Cerebellar cortex (tissue), 1 donor: ENCODE data around the gene CXCL1.

Experiments used
- DNase-seq: peaks from one replicate; pipeline ENCODE4 v3.0.0-alpha.2; 2015; ENCODE audit warnings: low spot score

Gene CXCL1

DNA sequence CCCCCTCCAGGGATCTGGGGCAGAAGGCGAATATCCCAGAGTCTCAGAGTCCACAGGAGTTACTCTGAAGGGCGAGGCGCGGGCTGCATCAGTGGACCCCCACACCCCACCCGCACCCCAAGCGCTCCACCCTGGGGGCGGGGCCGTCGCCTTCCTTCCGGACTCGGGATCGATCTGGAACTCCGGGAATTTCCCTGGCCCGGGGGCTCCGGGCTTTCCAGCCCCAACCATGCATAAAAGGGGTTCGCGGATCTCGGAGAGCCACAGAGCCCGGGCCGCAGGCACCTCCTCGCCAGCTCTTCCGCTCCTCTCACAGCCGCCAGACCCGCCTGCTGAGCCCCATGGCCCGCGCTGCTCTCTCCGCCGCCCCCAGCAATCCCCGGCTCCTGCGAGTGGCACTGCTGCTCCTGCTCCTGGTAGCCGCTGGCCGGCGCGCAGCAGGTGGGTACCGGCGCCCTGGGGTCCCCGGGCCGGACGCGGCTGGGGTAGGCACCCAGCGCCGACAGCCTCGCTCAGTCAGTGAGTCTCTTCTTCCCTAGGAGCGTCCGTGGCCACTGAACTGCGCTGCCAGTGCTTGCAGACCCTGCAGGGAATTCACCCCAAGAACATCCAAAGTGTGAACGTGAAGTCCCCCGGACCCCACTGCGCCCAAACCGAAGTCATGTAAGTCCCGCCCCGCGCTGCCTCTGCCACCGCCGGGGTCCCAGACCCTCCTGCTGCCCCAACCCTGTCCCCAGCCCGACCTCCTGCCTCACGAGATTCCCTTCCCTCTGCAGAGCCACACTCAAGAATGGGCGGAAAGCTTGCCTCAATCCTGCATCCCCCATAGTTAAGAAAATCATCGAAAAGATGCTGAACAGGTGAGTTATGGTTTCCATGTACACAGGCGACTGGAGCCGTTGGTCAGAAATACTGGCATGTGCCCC, at the start of gene CXCL1:
Gene CXCL1, plus strand, starts transcription at position 264 of the 926 bp plus-strand sequence. Its CDS starts 78 bp downstream, at position 342.
- no peak for DNase-seq

DNA sequence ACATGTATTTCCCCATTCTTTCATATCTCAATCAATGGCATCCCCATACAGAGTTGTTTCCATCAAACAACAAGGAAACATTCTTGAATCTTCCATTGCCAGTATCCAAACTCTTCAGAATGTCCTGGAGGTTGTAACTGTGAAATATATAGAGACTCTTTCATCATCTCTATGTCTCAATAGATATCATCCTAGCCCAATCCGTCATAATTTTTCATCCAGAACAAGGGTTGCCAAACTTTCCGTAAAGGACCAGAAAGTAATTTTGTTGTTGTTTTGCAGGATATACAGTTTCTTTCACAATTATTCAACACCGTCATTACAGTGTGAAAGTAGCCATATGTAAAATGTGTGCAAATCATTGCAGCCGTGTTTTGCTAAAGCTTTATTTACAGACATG, 47.9 kb upstream of the CXCL1 start:
- DNase-seq, result no peak

- no peak for DNase-seq
Observed at GRCh38 chr4:73822389-73822788, 46.8 kb upstream of the CXCL1 start.

DNA sequence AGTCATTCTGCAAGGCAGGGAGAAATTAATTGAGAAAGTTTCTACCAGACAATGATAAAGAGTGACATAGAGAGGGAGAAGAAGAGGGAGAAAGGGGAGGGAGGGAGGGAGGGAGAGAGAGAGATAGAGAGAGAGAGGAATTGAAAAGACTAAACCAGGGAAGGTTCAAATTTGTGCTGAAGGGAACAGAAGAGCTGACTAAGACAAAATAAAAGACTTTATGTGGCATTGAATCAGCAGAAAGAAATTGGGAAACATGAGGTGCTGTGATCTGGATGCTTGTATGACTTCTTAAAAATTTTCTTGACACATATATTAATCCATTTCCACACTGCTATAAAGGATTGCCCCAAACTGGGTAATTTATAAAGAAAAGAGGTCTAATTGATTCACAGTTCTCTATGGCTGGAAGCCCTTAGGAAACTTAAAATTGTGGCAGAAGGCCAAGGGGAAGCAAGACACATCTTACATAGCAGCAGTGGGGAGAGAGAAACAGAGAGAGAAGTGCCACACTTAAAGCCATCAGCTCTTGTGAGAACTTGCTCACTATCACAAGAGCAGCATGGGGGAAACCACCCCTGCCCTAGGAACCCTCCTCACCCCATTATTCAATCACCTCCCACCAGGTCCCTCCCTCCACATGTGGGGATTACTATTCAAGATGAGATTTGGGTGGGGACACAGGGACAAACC, 46.2 kb upstream of the CXCL1 start:
- no peak for DNase-seq

DNA sequence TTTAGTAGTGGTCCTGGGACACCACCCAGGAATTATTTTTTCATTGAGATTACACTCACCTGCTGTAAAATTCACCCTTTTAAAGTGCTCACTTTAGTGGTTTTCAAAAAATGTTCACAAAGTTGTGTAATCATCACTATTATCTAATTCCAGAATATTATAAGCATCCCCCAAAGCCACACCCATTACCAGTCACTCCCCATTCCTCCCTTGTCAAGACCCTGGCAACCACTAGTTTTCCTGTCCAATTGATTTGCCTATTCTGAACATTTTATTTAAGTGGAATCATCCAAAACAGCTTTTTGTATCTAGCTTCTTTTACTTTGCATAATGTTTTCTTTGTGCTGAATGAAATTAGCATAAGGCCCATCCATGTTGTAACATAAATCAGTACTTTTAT, 45.4 kb upstream of the CXCL1 start:
- no peak for DNase-seq

DNA sequence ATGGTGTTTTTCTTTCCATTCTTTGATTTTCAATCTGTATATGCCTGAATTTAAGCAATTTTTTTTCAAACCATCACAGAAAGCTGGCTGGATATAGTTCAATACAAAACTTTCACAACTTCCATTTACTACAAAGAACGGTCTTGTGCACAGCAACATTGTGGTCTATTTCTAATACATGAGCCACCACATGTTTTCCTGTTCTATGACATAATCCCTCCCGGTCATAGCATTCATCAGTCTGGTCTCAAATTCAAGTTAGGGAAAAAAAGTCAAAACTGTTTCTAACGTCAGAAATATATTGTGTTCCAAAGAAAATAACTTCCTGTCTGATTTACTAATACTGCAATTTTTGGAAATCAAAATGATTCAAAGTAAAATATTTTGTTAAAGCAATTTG, 40.2 kb upstream of the CXCL1 start:
- DNase-seq, result no peak

GRCh38 chr4:73831569-73831968, 37.6 kb upstream of the CXCL1 start:
- no peak for DNase-seq

- no peak for DNase-seq
Observed at GRCh38 chr4:73832651-73833237, 36.4 kb upstream of the CXCL1 start.

GRCh38 chr4:73836373-73837279, 32.6 kb upstream of the CXCL1 start, which contains the start of gene CXCL6:
TSS of gene CXCL6 (plus strand) at chr4:73836678. CDS start at chr4:73836751, 73 bp downstream.
- no peak for DNase-seq

- DNase-seq, result no peak
Observed at GRCh38 chr4:73839071-73839470, 30.1 kb upstream of the CXCL1 start.

- no peak for DNase-seq
Observed at GRCh38 chr4:73839715-73840114, 29.5 kb upstream of the CXCL1 start.

- DNase-seq, result no peak
Observed at GRCh38 chr4:73841243-73841925, 27.8 kb upstream of the CXCL1 start.

DNA sequence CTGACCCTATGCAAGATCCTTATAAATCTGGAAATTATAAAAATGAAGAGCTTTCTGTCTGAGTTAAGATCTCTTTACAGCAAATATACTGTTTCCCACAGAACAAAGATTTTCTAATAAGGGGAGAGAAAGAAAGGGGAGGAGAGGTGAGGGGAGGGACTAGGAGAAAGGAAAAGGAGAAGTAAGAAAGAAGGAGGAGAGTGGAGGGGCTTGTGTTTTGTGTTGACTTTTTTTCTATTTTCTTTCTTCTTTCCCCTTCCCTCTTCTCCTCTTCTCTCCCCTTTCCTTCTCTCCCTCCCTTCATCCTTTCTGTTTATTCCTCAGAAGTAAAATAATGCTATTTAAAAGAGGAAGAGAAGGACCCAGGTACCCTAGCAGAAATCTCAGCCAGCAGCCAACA, 26.5 kb upstream of the CXCL1 start:
- DNase-seq, result no peak

DNA sequence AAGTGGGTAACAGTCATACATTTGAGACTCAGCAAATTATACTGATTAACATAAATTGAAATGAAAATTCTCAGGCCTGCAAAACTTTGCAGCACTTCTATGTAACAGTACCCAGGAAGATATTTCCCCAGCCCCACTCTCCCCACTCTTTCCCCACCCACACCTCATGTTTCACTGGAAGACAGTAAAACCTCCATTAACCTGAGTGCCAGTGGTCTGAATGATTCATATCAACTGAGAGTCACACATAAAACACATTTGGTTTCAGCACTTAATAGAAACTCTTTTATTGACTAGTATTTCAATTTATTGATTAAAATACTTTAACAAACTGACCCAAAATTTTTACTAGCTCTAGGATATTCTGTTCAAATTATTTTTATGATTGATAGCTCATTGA, 25.8 kb upstream of the CXCL1 start:
- no peak for DNase-seq

- DNase-seq, result no peak
Observed at GRCh38 chr4:73844345-73844744, 24.8 kb upstream of the CXCL1 start.

GRCh38 chr4:73844806-73845205, 24.4 kb upstream of the CXCL1 start:
- DNase-seq, result no peak

DNA sequence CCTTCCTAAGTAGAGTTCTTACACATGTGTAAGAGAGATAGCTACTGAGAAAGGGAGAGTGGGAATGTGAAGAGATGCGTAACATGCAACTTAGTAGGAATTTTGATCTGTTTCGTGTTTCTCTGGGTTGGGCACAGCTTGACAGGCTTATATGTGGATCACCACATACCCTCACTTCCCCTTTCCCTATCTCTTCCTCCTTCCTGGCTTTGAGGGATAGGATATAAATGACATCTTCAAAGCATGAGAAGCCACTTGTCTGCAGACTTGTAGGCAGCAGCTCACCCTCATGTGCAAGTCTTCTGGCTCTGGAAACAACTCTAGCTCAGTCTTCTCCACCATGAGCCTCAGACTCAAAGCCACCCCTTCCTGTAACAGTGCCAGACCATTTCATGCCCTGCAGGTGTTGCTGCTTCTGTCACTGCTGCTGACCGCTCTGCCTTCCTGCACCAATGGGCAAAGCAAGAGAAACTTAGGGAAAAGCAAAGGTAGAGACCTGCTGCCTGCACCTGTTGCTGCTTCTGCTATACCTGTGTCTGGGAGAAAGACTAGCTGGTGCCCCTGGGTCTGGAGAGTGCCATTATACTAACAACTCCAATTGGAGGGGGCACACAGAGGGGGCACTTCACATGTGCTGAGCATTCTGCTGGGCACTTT, 21.5 kb upstream of the CXCL1 start:
- DNase-seq, result no peak

DNA sequence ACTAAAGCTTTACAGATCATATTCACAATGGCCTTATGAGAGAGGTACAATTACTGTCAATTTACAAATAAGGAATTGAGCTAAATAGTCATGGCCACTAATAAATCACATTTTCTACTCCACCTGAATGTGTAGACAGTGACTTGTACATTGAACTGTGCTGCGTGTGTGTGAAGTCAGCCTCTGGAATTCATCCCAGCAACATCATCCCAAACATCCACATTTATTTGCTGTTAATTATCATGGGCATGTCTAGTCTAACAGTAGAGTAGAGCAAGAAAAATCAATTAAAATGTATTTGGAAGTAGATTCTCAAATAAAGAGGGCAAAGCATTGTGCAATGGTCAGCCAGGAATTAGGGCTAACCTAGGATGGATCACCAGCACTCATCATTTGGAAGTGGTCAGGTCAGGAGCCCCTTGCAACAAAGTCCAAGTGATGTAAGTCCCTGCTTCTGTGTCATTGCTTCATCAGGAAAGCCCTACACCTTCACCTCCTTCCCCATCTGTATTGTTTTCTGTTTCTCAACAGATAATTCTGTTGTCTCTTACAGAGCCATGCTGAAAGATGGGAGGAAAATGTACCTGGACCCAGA, 20.9 kb upstream of the CXCL1 start:
- DNase-seq, result no peak

GRCh38 chr4:73850261-73850970, 18.8 kb upstream of the CXCL1 start:
- DNase-seq, result no peak

DNA sequence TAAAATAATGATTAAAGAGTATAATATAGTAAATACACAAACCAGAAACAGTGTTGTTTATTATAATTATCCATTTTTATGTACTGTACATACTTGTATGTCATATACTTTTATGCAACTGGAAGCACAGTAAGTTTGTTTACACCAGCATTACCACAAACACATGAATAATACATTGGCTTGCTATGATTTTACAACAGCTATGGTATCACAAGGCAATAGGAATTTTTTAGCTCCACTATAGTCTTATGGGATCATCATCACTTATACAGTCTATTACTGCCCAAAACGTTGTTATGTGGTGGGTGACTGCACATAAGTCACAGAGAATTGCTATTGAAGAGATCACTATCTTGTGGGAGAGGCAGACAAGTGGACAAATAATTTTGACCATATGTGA, 17.9 kb upstream of the CXCL1 start:
- DNase-seq, result no peak
